Transverse colon (tissue), 4 donors: ENCODE measurements around the gene TRIM47.
"Not testable (repeated sequence)": the region's sequence is repeated elsewhere in the genome, so short reads cannot be mapped to it uniquely, and the experiment has no call there.

Source experiments
- EP300 ChIP-seq: sonication (generic); formaldehyde crosslinking; IDR thresholded peaks from one replicate; pipeline ENCODE4 v1.6.1; 2017; ENCODE audit warnings: antibody characterized with exemption, low read depth
- POLR2A ChIP-seq: fragments of 450-650 bp; IDR thresholded peaks from one replicate; pipeline ENCODE4 v1.6.1; 2016; ENCODE audit warnings: antibody characterized with exemption, mild to moderate bottlenecking, moderate library complexity
- POLR2AphosphoS5 ChIP-seq, 3 donors: sonication (generic); formaldehyde crosslinking; IDR thresholded peaks; one replicate each; pipeline ENCODE4 v1.6.1; 2016; ENCODE audit warnings: antibody characterized with exemption in 3 of 3
- TF ChIP-seq, protein P1 (sequence below), 5 experiments: fragments of 200-600 bp in 3 of 5; fragments of 450-650 bp in 2 of 5; sonication (generic) in 3 of 5; IDR thresholded peaks; 1 replicate in 2 of 5; 2 replicates in 3 of 5; pipeline ENCODE4 v1.5.1; 2016 to 2017; ENCODE audit warnings: antibody characterized with exemption in 5 of 5, inconsistent platforms in 3 of 5, mild to moderate bottlenecking in 2 of 5, moderate library complexity in 1 of 5

DNA sequence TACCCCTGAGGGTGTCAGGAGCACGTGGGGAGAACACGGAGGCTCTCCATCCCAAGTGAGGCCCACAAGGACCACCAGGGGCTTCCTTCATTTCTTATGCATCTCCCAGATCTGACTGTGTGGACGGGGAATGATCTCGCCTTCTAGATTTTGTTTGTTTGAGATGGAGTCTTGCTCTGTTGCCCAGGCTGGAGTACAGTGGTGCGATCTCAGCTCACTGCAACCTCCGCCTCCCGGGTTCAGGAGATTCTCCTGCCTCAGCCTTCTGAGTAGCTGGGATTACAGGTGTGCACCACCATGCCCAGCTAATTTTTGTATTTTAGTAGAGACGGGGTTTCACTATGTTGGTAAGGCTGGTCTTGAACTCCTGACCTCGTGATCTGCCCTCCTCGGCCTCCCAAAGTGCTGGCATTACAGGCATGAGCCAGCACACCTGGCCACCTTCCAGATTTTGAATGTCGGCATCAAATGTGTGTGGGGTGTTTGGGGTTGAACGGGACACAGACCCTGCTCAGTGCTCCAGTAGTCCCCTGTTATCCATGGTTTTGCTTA is 9.6 kb downstream of the TRIM47 start:
- TF ChIP-seq POLR2A; POLR2AphosphoS5 (IDR thresholded peaks at IDR 0.05); EP300: not testable (repeated sequence)
- TF ChIP-seq, protein P1, sequence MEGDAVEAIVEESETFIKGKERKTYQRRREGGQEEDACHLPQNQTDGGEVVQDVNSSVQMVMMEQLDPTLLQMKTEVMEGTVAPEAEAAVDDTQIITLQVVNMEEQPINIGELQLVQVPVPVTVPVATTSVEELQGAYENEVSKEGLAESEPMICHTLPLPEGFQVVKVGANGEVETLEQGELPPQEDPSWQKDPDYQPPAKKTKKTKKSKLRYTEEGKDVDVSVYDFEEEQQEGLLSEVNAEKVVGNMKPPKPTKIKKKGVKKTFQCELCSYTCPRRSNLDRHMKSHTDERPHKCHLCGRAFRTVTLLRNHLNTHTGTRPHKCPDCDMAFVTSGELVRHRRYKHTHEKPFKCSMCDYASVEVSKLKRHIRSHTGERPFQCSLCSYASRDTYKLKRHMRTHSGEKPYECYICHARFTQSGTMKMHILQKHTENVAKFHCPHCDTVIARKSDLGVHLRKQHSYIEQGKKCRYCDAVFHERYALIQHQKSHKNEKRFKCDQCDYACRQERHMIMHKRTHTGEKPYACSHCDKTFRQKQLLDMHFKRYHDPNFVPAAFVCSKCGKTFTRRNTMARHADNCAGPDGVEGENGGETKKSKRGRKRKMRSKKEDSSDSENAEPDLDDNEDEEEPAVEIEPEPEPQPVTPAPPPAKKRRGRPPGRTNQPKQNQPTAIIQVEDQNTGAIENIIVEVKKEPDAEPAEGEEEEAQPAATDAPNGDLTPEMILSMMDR (IDR thresholded peaks at IDR 0.05): not testable (repeated sequence)
